Psoas muscle (tissue), 8 donors: ENCODE measurements around the gene HKDC1. TPM values are rescaled to one million over a fixed set of nuclear protein-coding genes. Genes with fewer than 3 reads are reported as not detected.

Experiments used
- ATAC-seq, 4 donors: fragments of 200-7000 bp; cut with Tn5 transposase; one replicate each; pipeline ENCODE4 v1.9.1; 2020; ENCODE audit warnings: moderate library complexity in 3 of 4, mild to moderate bottlenecking in 2 of 4
- DNase-seq, 2 donors: peaks; one replicate each; pipeline ENCODE4 v3.0.0-alpha.2; 2020
- H3K27ac ChIP-seq: fragments of 200-600 bp; one replicate; pipeline ENCODE4 v1.8.0; 2022
- H3K27me3 ChIP-seq, 3 donors: fragments of 200-600 bp in 1 of 3; one replicate each; pipeline versions ENCODE4 v1.6.1 to v1.8.0; 2013 to 2022; ENCODE audit warnings: low read length in 2 of 3, mild to moderate bottlenecking in 2 of 3, moderate library complexity in 1 of 3; ENCODE audit not compliant: insufficient read depth in 3 of 3
- H3K36me3 ChIP-seq, 2 donors: fragments of 200-600 bp in 1 of 2; one replicate each; pipeline versions ENCODE4 v1.6.1 to v1.8.0; 2013 to 2022; ENCODE audit warnings: low read depth in 1 of 2, mild to moderate bottlenecking in 1 of 2, moderate library complexity in 1 of 2; ENCODE audit not compliant: insufficient read depth in 1 of 2
- H3K4me1 ChIP-seq: fragments of 200-600 bp; one replicate; pipeline ENCODE4 v1.8.0; 2022
- H3K4me3 ChIP-seq: fragments of 200-600 bp; one replicate; pipeline ENCODE4 v1.8.0; 2022; ENCODE audit warnings: mild to moderate bottlenecking
- H3K9me3 ChIP-seq: fragments of 200-600 bp; one replicate; pipeline ENCODE4 v1.8.0; 2022
- WGBS, 3 donors: extraction: QIAGEN DNeasy Blood & Tissue Kit; methylation state at CpG; one replicate each; pipeline versions ENCODE4 v1.1.6 to v1.1.7; 2013; 5-methylcytosine and 5-hydroxymethylcytosine counted together
- intact Hi-C, 2 donors: fragments of 100-400 bp; cut with DNase I; formaldehyde crosslinking; loops; one replicate each; pipeline versions ENCODE4 v1.11.0 to v1.14.2; 2022
- polyA plus RNA-seq, 3 donors: library from polyadenylated mRNA; stranded (reverse); fragments of 200-250 nt; gene quantifications; one replicate each; pipeline ENCODE4 v1.2.3, GENCODE V29; 2013
- total RNA-seq, 4 donors: library from RNA; stranded (reverse); fragmentation: NEBNext Ultra II Directional in 2 of 4; extraction: Animal tissue kit (Norgen Biotek cat#: 25700) in 2 of 4; gene quantifications; one replicate each; pipeline versions ENCODE4 v1.2.1 to v1.2.4, GENCODE V29; 2021 to 2023
- TF ChIP-seq, protein P1 (sequence below): fragments of 200-600 bp; IDR thresholded peaks from one replicate; pipeline ENCODE4 v1.8.0; 2022; ENCODE audit warnings: antibody characterized with exemption
- donor health status: healthy with polysubstance abuse.
- donor health status: DM: no; HTN: no; CAD: no; lungs with moderate emphysema.
- donor health status: Bipolar disorder and iron deficiency.
- donor health status: healthy.
- donor health status: DM: yes; HTN: yes; CAD: no.
- donor health status: DM: no; HTN: no; CAD: no.
- donor health status: DM: no; HTN: no; CAD: no.
- donor health status: DM: yes; HTN: yes; CAD: no.

The HKDC1 gene
- total and polyA plus RNA-seq, 7 donors: 0.03 TPM; not detected in 5

DNA sequence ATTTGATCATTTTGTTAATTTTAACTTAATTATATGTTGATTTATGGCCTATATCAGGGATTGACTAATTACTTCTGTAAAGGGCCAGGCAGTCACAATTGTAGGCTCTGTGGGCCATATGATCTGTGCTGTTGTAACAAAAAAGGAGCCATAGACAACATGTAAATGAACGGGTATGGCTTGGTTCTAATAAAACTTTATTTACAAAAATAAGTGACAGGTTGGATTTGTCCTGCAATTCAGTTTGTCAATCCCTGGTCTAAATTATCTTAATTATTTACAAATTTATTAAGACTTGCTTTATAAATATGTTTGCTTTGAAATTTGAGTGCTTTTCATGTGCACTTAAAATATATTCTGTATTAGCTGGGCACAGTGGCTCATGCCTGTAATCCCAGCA is 55.3 kb downstream of the HKDC1 start:
- no peak for DNase-seq
- intact Hi-C loops: no loop called here
- Histone ChIP-seq H3K4me1 (no peaks in the 10 kb centered on the region), H3K27me3 (no peaks in the 10 kb centered on the region), H3K9me3 (no peaks in the 10 kb centered on the region), H3K27ac (no peak overlapping the region), H3K36me3 (no peaks in the 10 kb centered on the region), H3K4me3 (no peak overlapping the region)
- ATAC-seq: no peak
- WGBS, 3 donors: 86 to 96% (median 90%) methylated on average over 1 of the region's 1 CpG
- TF ChIP-seq, protein P1, sequence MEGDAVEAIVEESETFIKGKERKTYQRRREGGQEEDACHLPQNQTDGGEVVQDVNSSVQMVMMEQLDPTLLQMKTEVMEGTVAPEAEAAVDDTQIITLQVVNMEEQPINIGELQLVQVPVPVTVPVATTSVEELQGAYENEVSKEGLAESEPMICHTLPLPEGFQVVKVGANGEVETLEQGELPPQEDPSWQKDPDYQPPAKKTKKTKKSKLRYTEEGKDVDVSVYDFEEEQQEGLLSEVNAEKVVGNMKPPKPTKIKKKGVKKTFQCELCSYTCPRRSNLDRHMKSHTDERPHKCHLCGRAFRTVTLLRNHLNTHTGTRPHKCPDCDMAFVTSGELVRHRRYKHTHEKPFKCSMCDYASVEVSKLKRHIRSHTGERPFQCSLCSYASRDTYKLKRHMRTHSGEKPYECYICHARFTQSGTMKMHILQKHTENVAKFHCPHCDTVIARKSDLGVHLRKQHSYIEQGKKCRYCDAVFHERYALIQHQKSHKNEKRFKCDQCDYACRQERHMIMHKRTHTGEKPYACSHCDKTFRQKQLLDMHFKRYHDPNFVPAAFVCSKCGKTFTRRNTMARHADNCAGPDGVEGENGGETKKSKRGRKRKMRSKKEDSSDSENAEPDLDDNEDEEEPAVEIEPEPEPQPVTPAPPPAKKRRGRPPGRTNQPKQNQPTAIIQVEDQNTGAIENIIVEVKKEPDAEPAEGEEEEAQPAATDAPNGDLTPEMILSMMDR: no peak

GRCh38 chr10:69276503-69276902 is 56.4 kb downstream of the HKDC1 start:
- Histone ChIP-seq H3K9me3 (no peaks in the 10 kb centered on the region), H3K27me3 (no peaks in the 10 kb centered on the region), H3K4me3 (no peak overlapping the region), H3K4me1 (no peaks in the 10 kb centered on the region), H3K36me3 (no peaks in the 10 kb centered on the region), H3K27ac (no peak overlapping the region)
- WGBS, 3 donors: 77 to 88% (median 80%) methylated on average over 6 of the region's 6 CpGs
- ATAC-seq (no peak), DNase-seq (no peak)
- intact Hi-C loops: no loop called here
- TF ChIP-seq, protein P1: no peak

DNA sequence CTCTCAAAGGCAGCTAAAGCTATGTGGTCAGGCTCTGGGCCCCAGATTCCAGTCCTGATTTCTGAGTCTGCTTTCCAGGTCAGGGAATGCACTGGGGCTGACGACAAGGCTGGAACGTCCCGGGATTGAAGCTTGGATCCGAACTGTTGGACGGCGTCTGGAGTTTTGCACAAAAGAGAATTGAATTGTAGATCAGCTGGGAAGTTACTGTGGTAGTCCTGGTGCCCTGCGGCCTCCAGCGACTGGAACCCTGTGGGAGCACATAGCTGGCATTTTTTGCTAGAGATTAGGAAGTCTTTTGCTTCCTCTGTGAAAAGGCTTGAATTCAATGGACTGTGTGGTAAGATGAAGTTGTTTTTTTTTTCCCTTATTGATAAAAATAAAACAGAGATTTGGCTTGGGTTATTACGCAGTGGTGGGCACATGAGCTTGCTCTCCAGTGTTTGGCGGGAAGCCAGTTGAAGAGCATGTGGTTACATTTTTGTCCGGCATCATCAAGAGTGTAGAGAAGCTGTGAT is 58.4 kb downstream of the HKDC1 start, which contains the start of gene HK1:
HK1 (plus strand) TSS at position 51 of the 518 bp plus-strand sequence.
- H3K4me1 ChIP-seq: no peaks in the 10 kb centered on the region
- no peak within 1 kb of the TSS for H3K4me3 ChIP-seq
- H3K27ac ChIP-seq: no peak within 1 kb of the TSS
- ATAC-seq: no peak
- intact Hi-C loops: no loop called here
- TF ChIP-seq, protein P1: no peak
- H3K36me3 ChIP-seq: no peaks in the 10 kb centered on the region
- H3K9me3 ChIP-seq: no peaks in the 10 kb centered on the region
- no peaks in the 10 kb centered on the region for H3K27me3 ChIP-seq
- no peak for DNase-seq
- 44 to 51% (median 48%) methylated on average over 11 of the region's 11 CpGs for WGBS, 3 donors

DNA sequence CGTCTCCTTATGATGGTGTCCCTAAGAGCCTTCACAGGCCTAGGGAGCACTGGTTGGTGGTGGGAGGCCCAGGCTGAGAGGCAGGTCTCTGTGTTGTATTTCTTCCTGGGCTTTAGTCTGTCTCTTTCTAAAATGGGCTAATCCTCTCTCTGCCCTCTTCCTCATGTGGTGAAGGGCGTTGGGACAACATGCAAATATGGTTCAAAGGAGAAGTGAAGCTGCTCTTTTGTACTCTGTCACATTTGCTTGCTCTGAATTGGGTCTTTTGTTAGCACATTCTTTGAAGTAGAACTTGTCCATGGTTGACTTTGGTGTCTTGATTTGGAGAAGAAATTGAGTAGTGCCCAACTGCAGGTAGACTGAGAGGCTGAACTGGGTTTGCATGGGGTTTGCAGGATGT is 59.0 kb downstream of the HKDC1 start:
- intact Hi-C loops: no loop called here
- no peak for ATAC-seq
- no peak overlapping the region for H3K27ac ChIP-seq

More for the DNA sequence above, 59.0 kb downstream of the HKDC1 start:
- Histone ChIP-seq H3K4me3 (no peak overlapping the region), H3K27me3 (no peaks in the 10 kb centered on the region), H3K4me1 (no peaks in the 10 kb centered on the region), H3K9me3 (no peaks in the 10 kb centered on the region), H3K36me3 (no peaks in the 10 kb centered on the region)
- TF ChIP-seq, protein P1: no peak
- no peak for DNase-seq
- WGBS, 3 donors: 82 to 91% (median 87%) methylated on average over 2 of the region's 2 CpGs
